GM12892 (cell line): ENCODE measurements around the gene BLOC1S2.

Experiments
- POLR2A ChIP-seq: IDR thresholded peaks from 2 replicates; pipeline ENCODE4 v1.6.1; 2011; ENCODE audit warnings: low read depth, low read length, control low read depth
- POLR2AphosphoS5 ChIP-seq: IDR thresholded peaks from 2 replicates; pipeline ENCODE4 v1.6.1; 2011; ENCODE audit warnings: low read depth, low read length, control low read depth

GRCh38 chr10:100286051-100287033, at the start of gene BLOC1S2:
- peak; percentile 93 for TF ChIP-seq POLR2A
- peak; percentile 87 for TF ChIP-seq POLR2AphosphoS5
